ENCODE data around the gene ABCB1.

GRCh38 chr7:87497482-87497881 lies 103.2 kb downstream of the ABCB1 start:
- TF ChIP-seq POLR2A (IDR thresholded peaks at IDR 0.05; ENCODE audit: low read length) (no peak), GATA1 (IDR thresholded peaks at IDR 0.05; ENCODE audit: low read depth, low read length) (no peak)

Measured in erythroblast (primary cell).